ENCODE data around the gene CEP41. TPM values are rescaled to one million over a fixed set of nuclear protein-coding genes. Genes with fewer than 3 reads are reported as not detected.

CEP41 gene
- total RNA-seq, 2 experiments from 2014 or later, result 3.3 to 4.8 TPM

DNA sequence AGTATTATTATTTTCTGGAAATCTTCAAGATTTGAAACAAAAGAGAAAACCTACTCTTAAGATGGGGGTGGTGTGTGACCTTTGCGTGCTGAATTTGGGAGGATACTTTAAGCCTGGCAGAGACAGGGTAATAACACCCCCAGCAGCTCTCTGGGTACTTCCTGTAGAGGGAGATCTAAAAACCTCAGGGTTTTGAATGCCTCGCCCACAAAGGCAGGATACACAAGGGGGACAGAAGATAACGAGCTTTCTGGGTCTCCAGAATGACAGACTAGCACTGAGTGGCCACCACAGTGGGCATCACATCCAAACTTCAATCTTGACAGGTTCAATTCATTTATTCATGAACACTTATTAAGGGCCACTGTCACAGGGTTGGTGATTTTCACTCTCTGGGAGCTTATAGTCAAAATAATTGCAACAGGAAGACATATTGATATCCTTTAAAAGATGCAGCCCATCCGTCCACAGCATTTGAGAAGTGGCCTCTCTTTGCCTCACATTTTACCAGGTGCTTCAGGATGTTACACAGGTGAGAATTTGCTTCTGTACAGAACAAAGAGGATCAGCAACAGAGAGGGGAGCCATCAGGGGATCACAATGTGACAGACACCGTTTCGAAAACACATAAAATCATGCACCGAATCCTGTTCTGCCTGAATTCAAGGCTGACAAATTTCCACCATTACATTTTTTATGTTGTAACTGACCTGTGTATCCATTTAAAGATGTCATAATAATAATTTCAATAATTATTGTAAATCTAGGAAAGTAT lies 46.2 kb downstream of the CEP41 start:
- no peaks in the 10 kb centered on the region for H3K27me3 Mint-ChIP-seq
- intact Hi-C loops (cut with DNase I, micrococcal nuclease), result no loop called here
- peak overlapping the region; percentile 10 for H3K4me3 ChIP-seq (ENCODE audit: low read length)
- peaks cover 12% of the 10 kb centered on the region for H3K4me1 ChIP-seq (ENCODE audit: insufficient read depth, low read length)
- no peaks in the 10 kb centered on the region for H3K9me3 Mint-ChIP-seq
- ATAC-seq (ENCODE audit: poor library complexity), result peak; percentile 97
- H3K4me3 Mint-ChIP-seq, result peak overlapping the region; percentile 82
- TF ChIP-seq, protein P1, sequence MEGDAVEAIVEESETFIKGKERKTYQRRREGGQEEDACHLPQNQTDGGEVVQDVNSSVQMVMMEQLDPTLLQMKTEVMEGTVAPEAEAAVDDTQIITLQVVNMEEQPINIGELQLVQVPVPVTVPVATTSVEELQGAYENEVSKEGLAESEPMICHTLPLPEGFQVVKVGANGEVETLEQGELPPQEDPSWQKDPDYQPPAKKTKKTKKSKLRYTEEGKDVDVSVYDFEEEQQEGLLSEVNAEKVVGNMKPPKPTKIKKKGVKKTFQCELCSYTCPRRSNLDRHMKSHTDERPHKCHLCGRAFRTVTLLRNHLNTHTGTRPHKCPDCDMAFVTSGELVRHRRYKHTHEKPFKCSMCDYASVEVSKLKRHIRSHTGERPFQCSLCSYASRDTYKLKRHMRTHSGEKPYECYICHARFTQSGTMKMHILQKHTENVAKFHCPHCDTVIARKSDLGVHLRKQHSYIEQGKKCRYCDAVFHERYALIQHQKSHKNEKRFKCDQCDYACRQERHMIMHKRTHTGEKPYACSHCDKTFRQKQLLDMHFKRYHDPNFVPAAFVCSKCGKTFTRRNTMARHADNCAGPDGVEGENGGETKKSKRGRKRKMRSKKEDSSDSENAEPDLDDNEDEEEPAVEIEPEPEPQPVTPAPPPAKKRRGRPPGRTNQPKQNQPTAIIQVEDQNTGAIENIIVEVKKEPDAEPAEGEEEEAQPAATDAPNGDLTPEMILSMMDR (IDR thresholded peaks at IDR 0.05), result peak; percentile 24
- H3K9me3 ChIP-seq (ENCODE audit: control insufficient read depth in 1 of 2, insufficient read depth in 1 of 2, low read length in 2 of 2), result no peaks in the 10 kb centered on the region
- H3K27ac Mint-ChIP-seq, result peak overlapping the region; percentile 82
- no peak overlapping the region for H3K27ac ChIP-seq (ENCODE audit: low read depth in 1 of 2, low read length in 2 of 2)
- no peaks in the 10 kb centered on the region for H3K27me3 ChIP-seq (ENCODE audit: control insufficient read depth in 1 of 2, insufficient read depth in 2 of 2, low read length in 2 of 2)
- ChIA-PET POLR2A (interaction anchor here (0.8 to 1.3 kb wide), 5 partner anchors 18 to 189 kb away, joined by 3 to 7 read pairs (median 4); partner anchors contain the start of genes CEP41 and TMEM209), CTCF (no interaction called here)
- H3K36me3 Mint-ChIP-seq (ENCODE audit: low read depth), result peaks cover 14% of the 10 kb centered on the region
- H3K4me1 Mint-ChIP-seq (ENCODE audit: low read depth), result peaks cover 41% of the 10 kb centered on the region
- DNase-seq, result peak in 9 of 14 experiments; percentile 8 to 61 (median 37)
- H3K36me3 ChIP-seq (ENCODE audit: insufficient read depth, low read length), result no peaks in the 10 kb centered on the region

DNA sequence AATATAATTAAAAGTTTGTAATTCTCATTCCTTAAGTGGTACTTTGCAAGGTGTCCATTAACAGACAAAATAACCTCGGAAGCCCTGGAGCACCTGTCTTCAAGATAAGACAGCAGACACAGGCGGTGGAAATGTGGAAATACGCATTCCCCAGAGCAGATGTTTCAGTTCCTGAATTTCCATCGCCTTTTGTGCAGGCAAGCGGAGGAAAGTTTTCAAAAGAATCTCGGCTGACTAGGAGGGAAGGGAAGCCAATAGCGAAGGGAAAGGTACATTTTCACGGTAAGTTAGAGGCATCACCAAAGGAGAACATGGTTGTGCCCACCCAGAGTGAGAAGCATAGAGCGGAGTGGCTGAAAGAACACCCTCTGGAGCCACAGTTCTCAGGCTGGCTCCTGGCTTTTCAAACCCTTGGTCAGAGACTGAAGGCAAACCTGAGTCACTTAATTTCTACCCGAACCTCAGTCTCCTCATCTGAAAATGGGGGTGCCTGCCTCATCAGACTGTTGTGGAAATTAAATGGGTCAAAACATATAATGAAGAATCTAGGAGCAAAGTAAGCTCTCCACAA lies 46.9 kb downstream of the CEP41 start:
- Mint-ChIP-seq H3K9me3 (no peaks in the 10 kb centered on the region), H3K27ac (peak overlapping the region; percentile 82), H3K4me3 (peak overlapping the region; percentile 82), H3K27me3 (no peaks in the 10 kb centered on the region), H3K4me1 (ENCODE audit: low read depth) (peaks cover 41% of the 10 kb centered on the region), H3K36me3 (ENCODE audit: low read depth) (peaks cover 11% of the 10 kb centered on the region)
- peak in 1 of 14 experiments; percentile 17 for DNase-seq
- POLR2A ChIA-PET, result interaction anchor here (1.0 to 1.3 kb wide), 4 partner anchors 19 to 47 kb away, joined by 3 to 7 read pairs (median 6); partner anchors contain the start of gene CEP41
- Histone ChIP-seq H3K9me3 (ENCODE audit: control insufficient read depth in 1 of 2, insufficient read depth in 1 of 2, low read length in 2 of 2) (no peaks in the 10 kb centered on the region), H3K36me3 (ENCODE audit: insufficient read depth, low read length) (no peaks in the 10 kb centered on the region), H3K27me3 (ENCODE audit: control insufficient read depth in 1 of 2, insufficient read depth in 2 of 2, low read length in 2 of 2) (no peaks in the 10 kb centered on the region), H3K27ac (ENCODE audit: low read depth in 1 of 2, low read length in 2 of 2) (no peak overlapping the region), H3K4me3 (ENCODE audit: low read length) (peak overlapping the region; percentile 10), H3K4me1 (ENCODE audit: insufficient read depth, low read length) (peaks cover 12% of the 10 kb centered on the region)
- intact Hi-C loops (cut with DNase I, micrococcal nuclease), result no loop called here
- ATAC-seq (ENCODE audit: poor library complexity), result no peak
- TF ChIP-seq, protein P1 (IDR thresholded peaks at IDR 0.05), result no peak
- CTCF ChIA-PET, result no interaction called here

GRCh38 chr7:130393101-130393561 lies 47.7 kb downstream of the CEP41 start:
- ATAC-seq (ENCODE audit: poor library complexity) (no peak), DNase-seq (no peak)
- Histone ChIP-seq H3K27ac (ENCODE audit: low read depth in 1 of 2, low read length in 2 of 2) (no peak overlapping the region), H3K4me3 (ENCODE audit: low read length) (no peak overlapping the region), H3K9me3 (ENCODE audit: control insufficient read depth in 1 of 2, insufficient read depth in 1 of 2, low read length in 2 of 2) (no peaks in the 10 kb centered on the region), H3K4me1 (ENCODE audit: insufficient read depth, low read length) (peaks cover 12% of the 10 kb centered on the region), H3K36me3 (ENCODE audit: insufficient read depth, low read length) (no peaks in the 10 kb centered on the region), H3K27me3 (ENCODE audit: control insufficient read depth in 1 of 2, insufficient read depth in 2 of 2, low read length in 2 of 2) (no peaks in the 10 kb centered on the region)
- Mint-ChIP-seq H3K27me3 (no peaks in the 10 kb centered on the region), H3K9me3 (no peaks in the 10 kb centered on the region), H3K4me1 (ENCODE audit: low read depth) (peaks cover 41% of the 10 kb centered on the region), H3K36me3 (ENCODE audit: low read depth) (peaks cover 5% of the 10 kb centered on the region), H3K27ac (peak overlapping the region; percentile 82), H3K4me3 (no peak overlapping the region)
- TF ChIP-seq, protein P1 (IDR thresholded peaks at IDR 0.05), result no peak
- ChIA-PET CTCF (interaction anchor here (0.9 kb wide), 1 partner anchor 109 kb away, joined by 3 read pairs; no protein-coding TSS in a partner anchor), POLR2A (interaction anchor here (0.9 kb wide), 1 partner anchor 24 kb away, joined by 3 read pairs; no protein-coding TSS in a partner anchor)
- intact Hi-C loops (cut with DNase I, micrococcal nuclease), result no loop called here
